Vagina (tissue), 2 donors: ENCODE data around the gene CGB8.
"Not testable (repeated sequence)": the region's sequence is repeated elsewhere in the genome, so short reads cannot be mapped to it uniquely, and the experiment has no call there.

Experiments
- POLR2A ChIP-seq, 2 donors: fragments of 450-650 bp; IDR thresholded peaks; one replicate each; pipeline ENCODE4 v1.6.1; 2017; ENCODE audit warnings: antibody characterized with exemption in 2 of 2, mild to moderate bottlenecking in 2 of 2, moderate library complexity in 2 of 2
- TF ChIP-seq, protein P1 (sequence below), 3 experiments: fragments of 450-650 bp in 2 of 3; fragments of 200-600 bp in 1 of 3; sonication (generic) in 1 of 3; IDR thresholded peaks; one replicate each; pipeline ENCODE4 v1.5.1; 2017 to 2019; ENCODE audit warnings: antibody characterized with exemption in 3 of 3, mild to moderate bottlenecking in 2 of 3, moderate library complexity in 2 of 3

DNA sequence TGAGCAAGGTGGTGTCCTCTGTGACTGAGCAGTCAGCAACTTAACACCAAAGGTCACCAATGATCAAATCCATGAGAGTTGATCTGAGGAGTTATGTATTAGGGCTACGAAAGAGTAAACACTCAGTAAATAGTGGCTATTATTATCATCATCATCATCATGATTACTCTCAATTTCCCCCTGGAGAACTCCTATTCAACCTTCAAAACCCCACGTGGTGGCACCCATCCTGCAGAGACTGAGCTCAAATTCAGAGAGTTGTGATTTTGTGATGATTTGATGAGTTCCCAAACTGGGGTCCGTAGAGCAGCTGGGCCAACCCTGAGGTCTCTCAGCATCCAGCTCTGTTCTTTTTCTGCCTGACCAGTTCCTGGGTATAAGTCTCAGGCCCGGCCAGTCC, 923 bp upstream of the CGB8 start:
- TF ChIP-seq, protein P1, sequence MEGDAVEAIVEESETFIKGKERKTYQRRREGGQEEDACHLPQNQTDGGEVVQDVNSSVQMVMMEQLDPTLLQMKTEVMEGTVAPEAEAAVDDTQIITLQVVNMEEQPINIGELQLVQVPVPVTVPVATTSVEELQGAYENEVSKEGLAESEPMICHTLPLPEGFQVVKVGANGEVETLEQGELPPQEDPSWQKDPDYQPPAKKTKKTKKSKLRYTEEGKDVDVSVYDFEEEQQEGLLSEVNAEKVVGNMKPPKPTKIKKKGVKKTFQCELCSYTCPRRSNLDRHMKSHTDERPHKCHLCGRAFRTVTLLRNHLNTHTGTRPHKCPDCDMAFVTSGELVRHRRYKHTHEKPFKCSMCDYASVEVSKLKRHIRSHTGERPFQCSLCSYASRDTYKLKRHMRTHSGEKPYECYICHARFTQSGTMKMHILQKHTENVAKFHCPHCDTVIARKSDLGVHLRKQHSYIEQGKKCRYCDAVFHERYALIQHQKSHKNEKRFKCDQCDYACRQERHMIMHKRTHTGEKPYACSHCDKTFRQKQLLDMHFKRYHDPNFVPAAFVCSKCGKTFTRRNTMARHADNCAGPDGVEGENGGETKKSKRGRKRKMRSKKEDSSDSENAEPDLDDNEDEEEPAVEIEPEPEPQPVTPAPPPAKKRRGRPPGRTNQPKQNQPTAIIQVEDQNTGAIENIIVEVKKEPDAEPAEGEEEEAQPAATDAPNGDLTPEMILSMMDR (IDR thresholded peaks at IDR 0.05) = not testable (repeated sequence)
- not testable (repeated sequence) for TF ChIP-seq POLR2A (IDR thresholded peaks at IDR 0.05)
